H1 (cell line): ENCODE results near the gene GALNT6. TPM values are rescaled to one million over a fixed set of nuclear protein-coding genes. Genes with fewer than 3 reads are reported as not detected.

Source experiments
- CTCF ChIA-PET: fragments of 300-600 bp; sonication (Branson Sonifier 250); formaldehyde crosslinking; loops from one replicate; lab custom pipeline; 2021; ENCODE audit not compliant: partially characterized antibody; lab: Charles Lee
- POLR2A ChIA-PET: fragments of 300-600 bp; sonication (Branson Sonifier 250); formaldehyde crosslinking; loops from one replicate; lab custom pipeline; 2021; ENCODE audit warnings: inconsistent platforms; ENCODE audit not compliant: partially characterized antibody; lab: Charles Lee
- DNase-seq, 2 experiments: peaks; one replicate each; pipeline versions ENCODE4 v3.0.0 to v3.0.0-alpha.2; 2010 to 2022; ENCODE audit warnings: low spot score in 2 of 2, low read depth in 1 of 2, mixed read lengths in 1 of 2
- FAIRE-seq: peaks from 2 replicates; lab custom pipeline; 2011; peaks lifted over from hg19 to GRCh38; lab: Jason Lieb, UNC
- H2AFZ ChIP-seq: 2 replicates; pipeline ENCODE4 v1.8.1; 2012; ENCODE audit warnings: low read length, inconsistent platforms
- H2AK5ac ChIP-seq: 2 replicates; pipeline ENCODE4 v1.6.1; 2013; ENCODE audit warnings: low read depth, low read length
- H2BK120ac ChIP-seq: replicated peaks from 2 replicates; pipeline ENCODE3; 2013; ENCODE audit warnings: low read depth, low read length, inconsistent platforms
- H2BK12ac ChIP-seq: 2 replicates; pipeline ENCODE4 v1.6.1; 2013; ENCODE audit warnings: low read depth, low read length
- H2BK15ac ChIP-seq: 2 replicates; pipeline ENCODE4 v1.6.1; 2013; ENCODE audit warnings: low read length
- H2BK20ac ChIP-seq: 2 replicates; pipeline ENCODE4 v1.6.1; 2013; ENCODE audit warnings: low read length
- H2BK5ac ChIP-seq: 2 replicates; pipeline ENCODE4 v1.6.1; 2013; ENCODE audit warnings: low read depth, low read length
- H3K14ac ChIP-seq: 2 replicates; pipeline ENCODE4 v1.6.1; 2013; ENCODE audit warnings: inconsistent platforms; ENCODE audit not compliant: insufficient read length
- H3K18ac ChIP-seq: 2 replicates; pipeline ENCODE4 v1.6.1; 2013; ENCODE audit warnings: low read length; ENCODE audit errors: extremely low read depth
- H3K23ac ChIP-seq: 2 replicates; pipeline ENCODE4 v1.6.1; 2013; ENCODE audit warnings: inconsistent platforms; ENCODE audit not compliant: insufficient read length
- H3K23me2 ChIP-seq: 2 replicates; pipeline ENCODE4 v1.6.1; 2013; ENCODE audit warnings: low read depth, low read length
- H3K27ac ChIP-seq: 2 replicates; pipeline ENCODE4 v1.6.1; 2011; ENCODE audit warnings: low read depth, low read length, inconsistent platforms
- H3K27me3 ChIP-seq, 4 experiments: replicated peaks in 1 of 4; 1 replicate in 1 of 4; 2 replicates in 3 of 4; pipeline versions ENCODE4 v1.6.1 to v1.8.1; 2011 to 2013; ENCODE audit warnings: low read length in 3 of 4, mild to moderate bottlenecking in 3 of 4, inconsistent platforms in 2 of 4, mixed read lengths in 2 of 4, moderate library complexity in 1 of 4; ENCODE audit not compliant: control insufficient read depth in 3 of 4, insufficient read depth in 3 of 4; ENCODE audit errors: extremely low read depth in 1 of 4
- H3K36me3 ChIP-seq, 4 experiments: 2 replicates each; pipeline versions ENCODE4 v1.6.1 to v1.8.1; 2011 to 2013; ENCODE audit warnings: mild to moderate bottlenecking in 4 of 4, low read length in 3 of 4, moderate library complexity in 2 of 4, control low read depth in 1 of 4, inconsistent platforms in 1 of 4; ENCODE audit not compliant: insufficient read depth in 4 of 4, control insufficient read depth in 2 of 4
- H3K4ac ChIP-seq: replicated peaks from 2 replicates; pipeline ENCODE3; 2013; ENCODE audit warnings: low read length, low read depth, mixed read lengths, inconsistent platforms; ENCODE audit not compliant: insufficient read length
- H3K4me1 ChIP-seq, 4 experiments: replicated peaks in 1 of 4; 1 replicate in 1 of 4; 2 replicates in 3 of 4; pipeline versions ENCODE4 v1.6.1 to v1.8.1; 2011 to 2013; ENCODE audit warnings: low read length in 3 of 4, inconsistent platforms in 2 of 4, mixed read lengths in 1 of 4; ENCODE audit not compliant: insufficient read depth in 4 of 4, control insufficient read depth in 3 of 4
- H3K4me2 ChIP-seq, 2 experiments: 2 replicates each; pipeline versions ENCODE4 v1.6.1 to v1.8.1; 2011 to 2013; ENCODE audit warnings: low read depth in 2 of 2, low read length in 2 of 2, control low read depth in 1 of 2, inconsistent platforms in 1 of 2, mild to moderate bottlenecking in 1 of 2; ENCODE audit not compliant: insufficient read depth in 1 of 2
- H3K4me3 ChIP-seq, 4 experiments: fragments of 200-600, 300-600 bp in 1 of 4; sonication (generic), shearing (Covaris generic), sonication (Bioruptor Twin) in 1 of 4; 2 replicates each; pipeline versions ENCODE4 v1.5.1 to v1.8.1; 2011 to 2016; ENCODE audit warnings: low read length in 4 of 4, low read depth in 3 of 4, control low read depth in 2 of 4, inconsistent platforms in 2 of 4, mild to moderate bottlenecking in 2 of 4, mixed read lengths in 1 of 4, moderate library complexity in 1 of 4; ENCODE audit not compliant: insufficient read depth in 2 of 4; ENCODE audit errors: extremely low read depth in 1 of 4
- H3K56ac ChIP-seq: replicated peaks from 2 replicates; pipeline ENCODE3; 2013; ENCODE audit warnings: low read depth, mild to moderate bottlenecking, mixed read lengths, low read length, inconsistent platforms; ENCODE audit not compliant: insufficient read length
- H3K79me1 ChIP-seq: 2 replicates; pipeline ENCODE4 v1.6.1; 2013; ENCODE audit warnings: low read depth, low read length, control low read depth
- H3K79me2 ChIP-seq, 2 experiments: 2 replicates each; pipeline versions ENCODE4 v1.6.1 to v1.8.1; 2012 to 2013; ENCODE audit warnings: low read length in 2 of 2, mild to moderate bottlenecking in 2 of 2, inconsistent platforms in 1 of 2; ENCODE audit not compliant: insufficient read depth in 2 of 2, control insufficient read depth in 1 of 2
- H3K9ac ChIP-seq, 4 experiments: replicated peaks in 1 of 4; 1 replicate in 1 of 4; 2 replicates in 3 of 4; pipeline versions ENCODE4 v1.6.1 to v1.8.1; 2011 to 2013; ENCODE audit warnings: low read depth in 3 of 4, low read length in 3 of 4, control low read depth in 2 of 4, mild to moderate bottlenecking in 2 of 4, moderate library complexity in 2 of 4, inconsistent platforms in 1 of 4; ENCODE audit errors: extremely low read depth in 1 of 4
- H3K9me3 ChIP-seq, 2 experiments: 2 replicates each; pipeline versions ENCODE4 v1.6.1 to v1.8.1; 2012 to 2013; ENCODE audit warnings: mild to moderate bottlenecking in 2 of 2, moderate library complexity in 2 of 2, control low read depth in 1 of 2, inconsistent platforms in 1 of 2, low read depth in 1 of 2, low read length in 1 of 2, mixed read lengths in 1 of 2; ENCODE audit not compliant: insufficient read depth in 2 of 2
- H4K20me1 ChIP-seq, 2 experiments: replicated peaks in 1 of 2; 2 replicates each; pipeline versions ENCODE3 to v1.8.1; 2011 to 2013; ENCODE audit warnings: inconsistent platforms in 2 of 2, low read length in 2 of 2, mild to moderate bottlenecking in 1 of 2; ENCODE audit not compliant: insufficient read depth in 2 of 2, control insufficient read depth in 1 of 2
- H4K5ac ChIP-seq: 2 replicates; pipeline ENCODE4 v1.6.1; 2013; ENCODE audit warnings: low read length, low read depth, mixed read lengths, inconsistent platforms; ENCODE audit not compliant: insufficient read length
- H4K8ac ChIP-seq: 2 replicates; pipeline ENCODE4 v1.8.0; 2013; ENCODE audit warnings: mild to moderate bottlenecking, moderate library complexity, low read length, inconsistent platforms; ENCODE audit not compliant: insufficient read depth; ENCODE audit errors: extremely low read depth
- H4K91ac ChIP-seq: replicated peaks from 2 replicates; pipeline ENCODE3; 2013; ENCODE audit warnings: low read length, mixed read lengths, inconsistent platforms; ENCODE audit not compliant: insufficient read length
- CHD2 ChIP-seq: IDR thresholded peaks from 2 replicates; pipeline ENCODE4 v1.6.1; 2012; ENCODE audit warnings: low read length, improper control_type of control experiment
- CREB1 ChIP-seq: IDR thresholded peaks from 2 replicates; pipeline ENCODE4 v1.6.1; 2012; ENCODE audit warnings: inconsistent platforms
- CTBP2 ChIP-seq: IDR thresholded peaks from 2 replicates; pipeline ENCODE4 v1.7.0; 2011; ENCODE audit warnings: borderline replicate concordance, mild to moderate bottlenecking, moderate library complexity, mixed read lengths, low read length; ENCODE audit not compliant: insufficient read depth, insufficient read length
- EP300 ChIP-seq, 2 experiments: IDR thresholded peaks; 1 replicate in 1 of 2; 2 replicates in 1 of 2; pipeline ENCODE4 v1.6.1; 2011 to 2012; ENCODE audit warnings: low read depth in 2 of 2, low read length in 2 of 2, mild to moderate bottlenecking in 2 of 2, borderline replicate concordance in 1 of 2, inconsistent platforms in 1 of 2, moderate library complexity in 1 of 2
- HDAC2 ChIP-seq, 2 experiments: fragments of 300-600 bp in 1 of 2; sonication (generic) in 1 of 2; IDR thresholded peaks; 2 replicates each; pipeline ENCODE4 v1.6.1; 2011 to 2012; ENCODE audit warnings: low read depth in 2 of 2, low read length in 2 of 2, mild to moderate bottlenecking in 2 of 2, moderate library complexity in 2 of 2, borderline replicate concordance in 1 of 2, inconsistent platforms in 1 of 2
- KDM1A ChIP-seq: fragments of 200-600, 300-600 bp; sonication (generic); IDR thresholded peaks from 2 replicates; pipeline ENCODE4 v1.7.1; 2016; ENCODE audit warnings: mild to moderate bottlenecking, low read length, borderline replicate concordance
- KDM4A ChIP-seq: IDR thresholded peaks from one replicate; pipeline ENCODE4 v1.7.1; 2012; ENCODE audit warnings: low read depth, mild to moderate bottlenecking, moderate library complexity, low read length, inconsistent platforms; ENCODE audit not compliant: severe bottlenecking
- NRF1 ChIP-seq: IDR thresholded peaks from 2 replicates; pipeline ENCODE4 v1.6.1; 2011; ENCODE audit warnings: mild to moderate bottlenecking, low read depth, low read length, improper control_type of control experiment
- POLR2A ChIP-seq, 2 experiments: IDR thresholded peaks; 1 replicate in 1 of 2; 2 replicates in 1 of 2; pipeline ENCODE4 v1.6.1; 2011; ENCODE audit warnings: low read depth in 2 of 2, low read length in 2 of 2, mild to moderate bottlenecking in 2 of 2; ENCODE audit errors: control extremely low read depth in 1 of 2
- SIN3A ChIP-seq, 2 experiments: IDR thresholded peaks in 1 of 2; conservative IDR thresholded peaks in 1 of 2; 2 replicates each; pipeline ENCODE4 v1.6.1; 2011 to 2012; ENCODE audit warnings: low read length in 2 of 2, improper control_type of control experiment in 1 of 2, low read depth in 1 of 2, mild to moderate bottlenecking in 1 of 2
- TAF1 ChIP-seq: IDR thresholded peaks from 2 replicates; pipeline ENCODE4 v1.6.1; 2011; ENCODE audit warnings: mild to moderate bottlenecking, low read depth, low read length
- YY1 ChIP-seq: IDR thresholded peaks from 2 replicates; pipeline ENCODE4 v1.6.1; 2011; ENCODE audit warnings: low read depth, mild to moderate bottlenecking, low read length
- WGBS, 2 experiments: shearing (Covaris generic) in 1 of 2; methylation state at CpG; one replicate each; pipeline versions ENCODE4 v1.1.6 to v1.1.7; 2013 to 2015; ENCODE audit warnings: low lambda C conversion rate in 2 of 2, mixed read lengths in 2 of 2, inconsistent platforms in 1 of 2, low coverage in 1 of 2, missing lambda C conversion rate in 1 of 2; ENCODE audit not compliant: insufficient replicate concordance in 2 of 2, insufficient coverage in 1 of 2, insufficient read length in 1 of 2; ENCODE audit errors: extremely low coverage in 1 of 2, missing lambda C conversion rate in 1 of 2; 5-methylcytosine and 5-hydroxymethylcytosine counted together
- polyA plus RNA-seq, 7 experiments: library from polyadenylated mRNA; depleted of rRNA in 3 of 7; stranded (reverse) in 5 of 7; unstranded in 2 of 7; fragments of >200 nt in 5 of 7; fragments of 200-250 nt in 2 of 7; gene quantifications; 1 replicate in 5 of 7; 2 replicates in 1 of 7; 4 replicates in 1 of 7; pipeline versions ENCODE4 v1.2.1 to v1.2.3, GENCODE V29; 2011 to 2013; ENCODE audit warnings: missing spikeins in 2 of 7, mixed read lengths in 2 of 7
- total RNA-seq: library from RNA; stranded (reverse); fragmentation: NEBNext Ultra II Directional; extraction: Animal tissue kit (Norgen Biotek cat#: 25700); gene quantifications from 2 replicates; pipeline ENCODE4 v1.2.1, GENCODE V29; 2021

Gene GALNT6
- total and polyA plus RNA-seq, 2 of the 8 experiments (the other 6 are each of a cell fraction or from before 2014, with no cell fraction given) = 5.8 to 10.7 TPM

GRCh38 chr12:51413791-51414190 is 22.6 kb upstream of the GALNT6 start:
- H4K91ac ChIP-seq = no peak overlapping the region
- no peak overlapping the region for H2AK5ac ChIP-seq
- H3K9ac ChIP-seq = no peak overlapping the region
- ChIA-PET CTCF (interaction anchor here (13.5 kb wide), 1 partner anchor 111 kb away, joined by 137 read pairs; no protein-coding TSS in a partner anchor), POLR2A (no interaction called here)
- H3K9me3 ChIP-seq = no peaks in the 10 kb centered on the region
- no peak overlapping the region for H3K4ac ChIP-seq
- no peak overlapping the region for H4K5ac ChIP-seq
- no peak overlapping the region for H2BK5ac ChIP-seq
- no peaks in the 10 kb centered on the region for H3K79me1 ChIP-seq
- H3K4me3 ChIP-seq = no peak overlapping the region
- WGBS, 2 experiments = 87% methylated on average over 3 of the region's 3 CpGs; no CpG with 5 or more reads in 1 of the 2 experiments
- H2BK120ac ChIP-seq = no peak overlapping the region
- no peaks in the 10 kb centered on the region for H3K23me2 ChIP-seq
- H2BK12ac ChIP-seq = no peak overlapping the region
- no peak overlapping the region for H4K8ac ChIP-seq
- H2BK15ac ChIP-seq = no peak overlapping the region
- H2BK20ac ChIP-seq = no peak overlapping the region
- FAIRE-seq (no peak), DNase-seq (no peak)
- no peak overlapping the region for H3K27ac ChIP-seq
- no peaks in the 10 kb centered on the region for H3K27me3 ChIP-seq
- no peaks in the 10 kb centered on the region for H3K4me1 ChIP-seq
- no peak overlapping the region for H3K4me2 ChIP-seq
- H3K18ac ChIP-seq = no peak overlapping the region
- no peak overlapping the region for H3K23ac ChIP-seq
- no peak overlapping the region for H3K14ac ChIP-seq
- no peaks in the 10 kb centered on the region for H3K36me3 ChIP-seq
- peaks cover 0 to 1% of the 10 kb centered on the region in 2 experiments for H4K20me1 ChIP-seq
- no peaks in the 10 kb centered on the region for H3K79me2 ChIP-seq
- no peak overlapping the region for H3K56ac ChIP-seq
- no peak overlapping the region for H2AFZ ChIP-seq
- TF ChIP-seq EP300 (IDR thresholded peaks at IDR 0.05; ENCODE audit: borderline replicate concordance in 1 of 2, low read depth in 2 of 2, low read length in 2 of 2) = no peak
- TF ChIP-seq NRF1 = no peak
- TF ChIP-seq HDAC2 (IDR thresholded peaks at IDR 0.05; ENCODE audit: borderline replicate concordance in 1 of 2, low read depth in 2 of 2, low read length in 2 of 2) = no peak
- TF ChIP-seq POLR2A (IDR thresholded peaks at IDR 0.05; ENCODE audit: control extremely low read depth in 1 of 2, low read depth in 2 of 2, low read length in 2 of 2) = no peak
- TF ChIP-seq CREB1 = no peak
- no peak for TF ChIP-seq CTBP2
- TF ChIP-seq SIN3A (conservative IDR thresholded peaks at IDR 0.05 in 1 of 2, IDR thresholded peaks at IDR 0.05 in 1 of 2; ENCODE audit: low read depth in 1 of 2, low read length in 2 of 2) = no peak
- no peak for TF ChIP-seq KDM4A
- no peak for TF ChIP-seq CHD2
- no peak for TF ChIP-seq YY1
- no peak for TF ChIP-seq KDM1A
- TF ChIP-seq TAF1 = no peak
